ENCODE data around the gene POP4.

GRCh38 chr19:29583196-29583999 lies 22.7 kb upstream of the POP4 start:
- TF ChIP-seq, protein P1, sequence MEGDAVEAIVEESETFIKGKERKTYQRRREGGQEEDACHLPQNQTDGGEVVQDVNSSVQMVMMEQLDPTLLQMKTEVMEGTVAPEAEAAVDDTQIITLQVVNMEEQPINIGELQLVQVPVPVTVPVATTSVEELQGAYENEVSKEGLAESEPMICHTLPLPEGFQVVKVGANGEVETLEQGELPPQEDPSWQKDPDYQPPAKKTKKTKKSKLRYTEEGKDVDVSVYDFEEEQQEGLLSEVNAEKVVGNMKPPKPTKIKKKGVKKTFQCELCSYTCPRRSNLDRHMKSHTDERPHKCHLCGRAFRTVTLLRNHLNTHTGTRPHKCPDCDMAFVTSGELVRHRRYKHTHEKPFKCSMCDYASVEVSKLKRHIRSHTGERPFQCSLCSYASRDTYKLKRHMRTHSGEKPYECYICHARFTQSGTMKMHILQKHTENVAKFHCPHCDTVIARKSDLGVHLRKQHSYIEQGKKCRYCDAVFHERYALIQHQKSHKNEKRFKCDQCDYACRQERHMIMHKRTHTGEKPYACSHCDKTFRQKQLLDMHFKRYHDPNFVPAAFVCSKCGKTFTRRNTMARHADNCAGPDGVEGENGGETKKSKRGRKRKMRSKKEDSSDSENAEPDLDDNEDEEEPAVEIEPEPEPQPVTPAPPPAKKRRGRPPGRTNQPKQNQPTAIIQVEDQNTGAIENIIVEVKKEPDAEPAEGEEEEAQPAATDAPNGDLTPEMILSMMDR (conservative IDR thresholded peaks at IDR 0.05): no peak
- no peak for TF ChIP-seq ZFX (IDR thresholded peaks at IDR 0.05)
